HepG2 (cell line): Measurements from ENCODE around the gene VWA3A.
"Not testable (repeated sequence)": the region's sequence is repeated elsewhere in the genome, so short reads cannot be mapped to it uniquely, and the experiment has no call there.

Experiments
- CTCF ChIP-seq: sonication (generic); formaldehyde crosslinking; IDR thresholded peaks from 2 replicates; pipeline ENCODE4 v1.5.0; 2020; ENCODE audit warnings: mild to moderate bottlenecking, missing genetic modification reagents, moderate library complexity
- EP300 ChIP-seq, 3 experiments: sonication (generic) in 1 of 3; formaldehyde crosslinking in 1 of 3; IDR thresholded peaks; 2 replicates each; pipeline versions ENCODE4 v1.5.1 to v1.6.1; 2011 to 2020; ENCODE audit warnings: low read depth in 2 of 3, low read length in 2 of 3, borderline replicate concordance in 1 of 3, improper control_type of control experiment in 1 of 3, mild to moderate bottlenecking in 1 of 3, missing genetic modification reagents in 1 of 3, moderate library complexity in 1 of 3
- FOXP1 ChIP-seq, 2 experiments: fragments of 450-650 bp in 1 of 2; IDR thresholded peaks; 2 replicates each; pipeline ENCODE4 v1.6.1; 2017 to 2018; ENCODE audit warnings: antibody characterized with exemption in 1 of 2

DNA sequence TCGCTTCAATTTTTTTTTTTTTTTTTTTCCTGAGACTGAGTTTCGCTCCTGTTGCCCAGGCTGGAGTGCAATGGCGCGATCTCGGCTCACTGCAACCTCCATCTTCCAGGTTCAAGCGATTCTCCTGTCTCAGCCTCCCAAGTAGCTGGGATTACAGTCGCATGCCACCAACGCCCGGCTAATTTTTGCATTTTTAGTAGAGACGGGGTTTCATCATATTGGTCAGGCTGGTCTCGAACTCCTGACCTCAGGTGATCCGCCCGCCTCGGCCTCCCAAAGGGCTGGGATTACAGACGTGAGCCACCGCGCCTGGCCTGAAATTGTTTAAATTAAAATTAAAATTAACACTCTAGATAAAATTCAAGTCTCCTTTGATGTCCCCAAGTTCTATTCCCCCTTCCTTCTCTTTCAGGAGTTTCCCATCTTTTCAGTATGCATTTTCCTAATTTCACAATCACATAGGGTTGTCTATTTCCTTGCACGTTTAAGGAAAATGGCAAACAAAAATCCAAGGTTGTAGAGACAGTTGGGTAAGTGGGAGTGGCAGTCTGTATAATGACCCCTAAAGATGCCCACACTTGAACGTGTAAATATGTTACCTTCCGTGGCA, 104.3 kb downstream of the VWA3A start:
- not testable (repeated sequence) for TF ChIP-seq EP300 (IDR thresholded peaks at IDR 0.05; ENCODE audit: low read depth in 2 of 2, low read length in 2 of 2); EP300 (CRISPR knock-in tag; IDR thresholded peaks at IDR 0.05; ENCODE audit: borderline replicate concordance); FOXP1 (IDR thresholded peaks at IDR 0.05); FOXP1 (CRISPR knock-in tag; IDR thresholded peaks at IDR 0.05); CTCF (CRISPR knock-in tag)
